ENCODE results near the gene SLC38A2.

Gene SLC38A2

GRCh38 chr12:46366771-46367170 lies 5.8 kb downstream of the SLC38A2 start:
- Histone ChIP-seq H3K36me3 (ENCODE audit: insufficient read depth, low read length) (peaks cover 91% of the 10 kb centered on the region), H3K9ac (ENCODE audit: low read length) (no peak overlapping the region), H3K4me1 (ENCODE audit: insufficient read depth, low read length) (peaks cover 58% of the 10 kb centered on the region), H3K9me3 (ENCODE audit: low read length) (no peaks in the 10 kb centered on the region), H3K27me3 (ENCODE audit: control insufficient read depth in 1 of 2, insufficient read depth in 2 of 2, low read length in 2 of 2) (no peaks in the 10 kb centered on the region), H3K27ac (ENCODE audit: low read depth, low read length) (no peak overlapping the region), H3K4me3 (ENCODE audit: low read depth in 1 of 2, low read length in 2 of 2) (no peak overlapping the region)

GRCh38 chr12:46365951-46366379 lies 6.6 kb downstream of the SLC38A2 start:
- H3K4me1 ChIP-seq (ENCODE audit: insufficient read depth, low read length): peaks cover 58% of the 10 kb centered on the region
- H3K4me3 ChIP-seq (ENCODE audit: low read depth in 1 of 2, low read length in 2 of 2): no peak overlapping the region

GRCh38 chr12:46364777-46365580 lies 7.6 kb downstream of the SLC38A2 start:
- Histone ChIP-seq H3K36me3 (ENCODE audit: insufficient read depth, low read length) (peaks cover 88% of the 10 kb centered on the region), H3K27ac (ENCODE audit: low read depth, low read length) (no peak overlapping the region), H3K4me3 (ENCODE audit: low read depth in 1 of 2, low read length in 2 of 2) (no peak overlapping the region), H3K4me1 (ENCODE audit: insufficient read depth, low read length) (peaks cover 52% of the 10 kb centered on the region), H3K9ac (ENCODE audit: low read length) (no peak overlapping the region), H3K27me3 (ENCODE audit: control insufficient read depth in 1 of 2, insufficient read depth in 2 of 2, low read length in 2 of 2) (no peaks in the 10 kb centered on the region), H3K9me3 (ENCODE audit: low read length) (no peaks in the 10 kb centered on the region)

More at GRCh38 chr12:46365951-46366379, 6.6 kb downstream of the SLC38A2 start:
- Histone ChIP-seq H3K27ac (ENCODE audit: low read depth, low read length) (no peak overlapping the region), H3K9me3 (ENCODE audit: low read length) (no peaks in the 10 kb centered on the region), H3K36me3 (ENCODE audit: insufficient read depth, low read length) (peaks cover 95% of the 10 kb centered on the region), H3K9ac (ENCODE audit: low read length) (no peak overlapping the region), H3K27me3 (ENCODE audit: control insufficient read depth in 1 of 2, insufficient read depth in 2 of 2, low read length in 2 of 2) (no peaks in the 10 kb centered on the region)

GRCh38 chr12:46364300-46364696 lies 8.3 kb downstream of the SLC38A2 start:
- Histone ChIP-seq H3K9ac (ENCODE audit: low read length) (no peak overlapping the region), H3K9me3 (ENCODE audit: low read length) (no peaks in the 10 kb centered on the region), H3K27ac (ENCODE audit: low read depth, low read length) (no peak overlapping the region), H3K27me3 (ENCODE audit: control insufficient read depth in 1 of 2, insufficient read depth in 2 of 2, low read length in 2 of 2) (no peaks in the 10 kb centered on the region), H3K4me3 (ENCODE audit: low read depth in 1 of 2, low read length in 2 of 2) (no peak overlapping the region), H3K4me1 (ENCODE audit: insufficient read depth, low read length) (peaks cover 45% of the 10 kb centered on the region), H3K36me3 (ENCODE audit: insufficient read depth, low read length) (peaks cover 88% of the 10 kb centered on the region)

- Histone ChIP-seq H3K9ac (ENCODE audit: low read length) (no peak overlapping the region), H3K27me3 (ENCODE audit: control insufficient read depth in 1 of 2, insufficient read depth in 2 of 2, low read length in 2 of 2) (no peaks in the 10 kb centered on the region), H3K9me3 (ENCODE audit: low read length) (no peaks in the 10 kb centered on the region), H3K4me3 (ENCODE audit: low read depth in 1 of 2, low read length in 2 of 2) (no peak overlapping the region), H3K27ac (ENCODE audit: low read depth, low read length) (no peak overlapping the region), H3K36me3 (ENCODE audit: insufficient read depth, low read length) (peaks cover 87% of the 10 kb centered on the region), H3K4me1 (ENCODE audit: insufficient read depth, low read length) (peaks cover 40% of the 10 kb centered on the region)
These were observed 8.8 kb downstream of the SLC38A2 start for GRCh38 chr12:46363582-46364299.

GRCh38 chr12:46362895-46363581 lies 9.5 kb downstream of the SLC38A2 start:
- Histone ChIP-seq H3K36me3 (ENCODE audit: insufficient read depth, low read length) (peaks cover 85% of the 10 kb centered on the region), H3K4me1 (ENCODE audit: insufficient read depth, low read length) (peaks cover 33% of the 10 kb centered on the region), H3K9ac (ENCODE audit: low read length) (no peak overlapping the region), H3K27ac (ENCODE audit: low read depth, low read length) (no peak overlapping the region), H3K27me3 (ENCODE audit: control insufficient read depth in 1 of 2, insufficient read depth in 2 of 2, low read length in 2 of 2) (no peaks in the 10 kb centered on the region), H3K4me3 (ENCODE audit: low read depth in 1 of 2, low read length in 2 of 2) (no peak overlapping the region), H3K9me3 (ENCODE audit: low read length) (no peaks in the 10 kb centered on the region)

GRCh38 chr12:46361667-46362034 lies 10.9 kb downstream of the SLC38A2 start:
- no peak overlapping the region for H3K4me3 ChIP-seq (ENCODE audit: low read depth in 1 of 2, low read length in 2 of 2)
- no peak overlapping the region for H3K9ac ChIP-seq (ENCODE audit: low read length)
- H3K9me3 ChIP-seq (ENCODE audit: low read length): no peaks in the 10 kb centered on the region
- H3K4me1 ChIP-seq (ENCODE audit: insufficient read depth, low read length): peaks cover 19% of the 10 kb centered on the region
- H3K27me3 ChIP-seq (ENCODE audit: control insufficient read depth in 1 of 2, insufficient read depth in 2 of 2, low read length in 2 of 2): no peaks in the 10 kb centered on the region
- H3K36me3 ChIP-seq (ENCODE audit: insufficient read depth, low read length): peaks cover 71% of the 10 kb centered on the region
- H3K27ac ChIP-seq (ENCODE audit: low read depth, low read length): no peak overlapping the region

- no peak overlapping the region for H3K27ac ChIP-seq (ENCODE audit: low read depth, low read length)
- H3K27me3 ChIP-seq (ENCODE audit: control insufficient read depth in 1 of 2, insufficient read depth in 2 of 2, low read length in 2 of 2): no peaks in the 10 kb centered on the region
- no peaks in the 10 kb centered on the region for H3K9me3 ChIP-seq (ENCODE audit: low read length)
- no peak overlapping the region for H3K9ac ChIP-seq (ENCODE audit: low read length)
- H3K36me3 ChIP-seq (ENCODE audit: insufficient read depth, low read length): peaks cover 65% of the 10 kb centered on the region
- no peak overlapping the region for H3K4me3 ChIP-seq (ENCODE audit: low read depth in 1 of 2, low read length in 2 of 2)
- peaks cover 13% of the 10 kb centered on the region for H3K4me1 ChIP-seq (ENCODE audit: insufficient read depth, low read length)
These were observed 11.5 kb downstream of the SLC38A2 start for GRCh38 chr12:46360908-46361666.

- H3K36me3 ChIP-seq (ENCODE audit: insufficient read depth, low read length): peaks cover 59% of the 10 kb centered on the region
- H3K4me3 ChIP-seq (ENCODE audit: low read depth in 1 of 2, low read length in 2 of 2): no peak overlapping the region
- H3K27me3 ChIP-seq (ENCODE audit: control insufficient read depth in 1 of 2, insufficient read depth in 2 of 2, low read length in 2 of 2): no peaks in the 10 kb centered on the region
- no peak overlapping the region for H3K27ac ChIP-seq (ENCODE audit: low read depth, low read length)
- H3K9ac ChIP-seq (ENCODE audit: low read length): no peak overlapping the region
- peaks cover 6% of the 10 kb centered on the region for H3K4me1 ChIP-seq (ENCODE audit: insufficient read depth, low read length)
- no peaks in the 10 kb centered on the region for H3K9me3 ChIP-seq (ENCODE audit: low read length)
These were observed 12.2 kb downstream of the SLC38A2 start for GRCh38 chr12:46360370-46360769.

GRCh38 chr12:46359667-46360280 lies 12.8 kb downstream of the SLC38A2 start:
- Histone ChIP-seq H3K27ac (ENCODE audit: low read depth, low read length) (no peak overlapping the region), H3K9me3 (ENCODE audit: low read length) (no peaks in the 10 kb centered on the region), H3K4me1 (ENCODE audit: insufficient read depth, low read length) (peaks cover under 1% of the 10 kb centered on the region), H3K4me3 (ENCODE audit: low read depth in 1 of 2, low read length in 2 of 2) (no peak overlapping the region), H3K27me3 (ENCODE audit: control insufficient read depth in 1 of 2, insufficient read depth in 2 of 2, low read length in 2 of 2) (no peaks in the 10 kb centered on the region), H3K9ac (ENCODE audit: low read length) (no peak overlapping the region), H3K36me3 (ENCODE audit: insufficient read depth, low read length) (peaks cover 53% of the 10 kb centered on the region)

Data from muscle layer of colon (tissue), 2 donors.